ENCODE measurements around the gene MYT1. TPM values are rescaled to one million over a fixed set of nuclear protein-coding genes. Genes with fewer than 3 reads are reported as not detected.

Gene MYT1
- total RNA-seq, 1 donor from 2014 or later = not detected

DNA sequence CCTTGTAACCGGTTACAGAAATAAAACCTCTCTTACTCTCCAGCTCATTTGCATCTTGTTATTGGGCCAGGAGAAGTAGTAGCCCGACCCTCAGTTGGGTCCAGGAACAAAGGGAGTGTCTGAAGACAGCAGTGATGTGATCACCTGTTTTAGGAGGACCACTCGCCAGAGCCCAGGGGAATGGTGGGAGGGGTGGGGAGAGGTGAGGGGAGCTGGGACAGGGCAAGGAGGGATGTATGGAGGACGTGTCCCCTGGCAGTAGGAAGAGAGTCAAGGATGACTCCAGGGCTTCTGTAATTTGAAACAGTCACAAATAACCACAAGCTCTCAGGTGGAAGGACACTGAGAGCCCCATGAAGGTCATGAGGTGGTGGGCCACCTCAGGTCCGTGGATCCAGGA, 89.9 kb downstream of the MYT1 start:
- intact Hi-C loops (cut with DNase I) = no loop called here
- DNase-seq (ENCODE audit: low spot score) = no peak

GRCh38 chr20:64254571-64255360, 90.5 kb downstream of the MYT1 start:
- no peak for DNase-seq (ENCODE audit: low spot score)
- intact Hi-C loops (cut with DNase I) = loop anchor here (5.0 kb wide), 1 partner anchor 1037 kb away; the partner anchor contains the start of gene YTHDF1

GRCh38 chr20:64255361-64256281, 91.4 kb downstream of the MYT1 start, which contains the start of gene PCMTD2:
Gene PCMTD2 (plus strand): TSS chr20:64255748. CDS start chr20:64259966, 4,218 bp downstream.
- intact Hi-C loops (cut with DNase I) = loop anchor here (5.0 kb wide), 1 partner anchor 1038 kb away; the partner anchor contains the start of gene YTHDF1

GRCh38 chr20:64256282-64256935, 92.2 kb downstream of the MYT1 start:
- intact Hi-C loops (cut with DNase I) = loop anchor here (5.0 kb wide), 1 partner anchor 1039 kb away; the partner anchor contains the start of gene YTHDF1
- DNase-seq (ENCODE audit: low spot score) = no peak

More at GRCh38 chr20:64255361-64256281, 91.4 kb downstream of the MYT1 start, which contains the start of gene PCMTD2:
- peak; percentile 91 for DNase-seq (ENCODE audit: low spot score)

DNA sequence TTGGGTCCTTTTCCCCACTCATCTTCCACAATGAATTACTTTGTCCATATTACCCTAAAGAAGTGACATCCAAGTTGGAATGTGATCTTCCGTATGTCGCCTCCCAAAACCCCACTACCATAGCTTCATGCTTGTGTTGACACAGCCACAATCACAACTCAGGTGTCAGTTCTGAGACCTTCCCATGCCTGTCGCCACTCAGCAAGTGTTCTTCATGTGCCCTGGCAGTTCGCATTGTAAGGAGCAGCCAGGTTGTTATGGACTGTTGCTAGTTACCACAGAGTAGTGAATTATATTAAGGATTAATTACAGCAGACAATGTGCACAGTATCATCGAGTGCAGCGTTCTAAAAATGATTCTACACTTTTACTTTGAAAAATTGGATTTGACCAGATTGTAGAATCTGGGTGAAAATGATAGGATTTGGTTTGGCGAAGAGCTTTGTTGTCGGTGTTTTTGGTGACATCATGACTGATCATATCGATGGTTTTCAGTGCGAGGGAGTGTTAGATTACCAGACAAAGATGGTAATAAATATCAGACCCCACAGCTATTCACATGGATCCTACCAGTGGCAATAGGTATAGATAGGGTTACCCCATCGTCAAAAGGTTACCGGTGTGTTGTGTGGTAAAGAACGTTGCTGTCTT, 93.0 kb downstream of the MYT1 start:
- no peak for DNase-seq (ENCODE audit: low spot score)
- intact Hi-C loops (cut with DNase I) = loop anchor here (5.0 kb wide), 1 partner anchor 1040 kb away; the partner anchor contains the start of gene YTHDF1

- intact Hi-C loops (cut with DNase I) = loop anchor here (5.0 kb wide), 1 partner anchor 1041 kb away; the partner anchor contains the start of gene YTHDF1
- no peak for DNase-seq (ENCODE audit: low spot score)
Observed at GRCh38 chr20:64258071-64258823, 94.0 kb downstream of the MYT1 start.

GRCh38 chr20:64260239-64260638, 96.0 kb downstream of the MYT1 start:
- intact Hi-C loops (cut with DNase I) = no loop called here
- no peak for DNase-seq (ENCODE audit: low spot score)

DNA sequence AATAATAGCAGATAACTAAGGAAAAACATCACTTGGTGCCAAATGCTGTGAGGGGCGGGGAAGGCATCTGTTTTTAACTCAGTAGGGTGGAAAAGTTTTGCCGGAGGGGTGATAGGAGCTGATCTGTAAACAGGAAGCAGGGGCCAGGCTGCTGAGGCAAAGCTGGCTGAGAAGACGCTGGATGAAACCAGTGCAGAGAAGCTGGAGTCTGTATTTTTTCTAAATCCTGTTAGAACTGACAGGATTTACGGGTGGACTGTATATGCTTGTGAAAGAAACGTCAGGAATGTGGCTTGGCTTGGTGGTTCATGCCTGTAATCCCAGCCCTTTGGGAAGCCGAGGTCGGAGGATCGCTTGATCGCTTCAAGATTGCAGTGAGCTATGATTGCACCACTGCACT, 96.9 kb downstream of the MYT1 start:
- no peak for DNase-seq (ENCODE audit: low spot score)
- intact Hi-C loops (cut with DNase I) = no loop called here

DNA sequence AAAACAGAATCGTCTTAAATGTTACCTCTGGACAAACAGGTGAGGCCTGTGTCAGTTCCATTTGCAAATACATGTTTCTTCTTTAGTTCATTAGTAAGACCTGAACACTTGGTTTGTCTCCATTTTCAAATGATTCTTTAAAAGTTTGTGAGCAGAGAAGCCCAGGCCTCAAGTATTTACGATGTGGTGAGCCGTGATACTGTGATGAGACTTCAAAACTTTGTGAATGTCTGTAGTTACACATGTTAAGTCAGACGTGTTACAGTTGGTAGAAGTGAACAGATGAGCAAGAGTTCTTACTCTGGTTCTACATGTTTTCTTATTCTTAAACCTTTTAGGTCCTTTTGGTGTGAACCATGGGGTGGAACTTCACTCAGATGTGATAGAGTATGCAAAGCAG, 99.8 kb downstream of the MYT1 start:
- no peak for DNase-seq (ENCODE audit: low spot score)
- intact Hi-C loops (cut with DNase I) = no loop called here

GRCh38 chr20:64265201-64265600, 100.9 kb downstream of the MYT1 start:
- intact Hi-C loops (cut with DNase I) = no loop called here
- no peak for DNase-seq (ENCODE audit: low spot score)

- no peak for DNase-seq (ENCODE audit: low spot score)
- intact Hi-C loops (cut with DNase I) = no loop called here
Observed at GRCh38 chr20:64266988-64267387, 102.7 kb downstream of the MYT1 start.

- no peak for DNase-seq (ENCODE audit: low spot score)
- intact Hi-C loops (cut with DNase I) = no loop called here
Observed at GRCh38 chr20:64268174-64268573, 103.9 kb downstream of the MYT1 start.

- intact Hi-C loops (cut with DNase I) = no loop called here
- DNase-seq (ENCODE audit: low spot score) = no peak
Observed at GRCh38 chr20:64269604-64270411, 105.6 kb downstream of the MYT1 start.

DNA sequence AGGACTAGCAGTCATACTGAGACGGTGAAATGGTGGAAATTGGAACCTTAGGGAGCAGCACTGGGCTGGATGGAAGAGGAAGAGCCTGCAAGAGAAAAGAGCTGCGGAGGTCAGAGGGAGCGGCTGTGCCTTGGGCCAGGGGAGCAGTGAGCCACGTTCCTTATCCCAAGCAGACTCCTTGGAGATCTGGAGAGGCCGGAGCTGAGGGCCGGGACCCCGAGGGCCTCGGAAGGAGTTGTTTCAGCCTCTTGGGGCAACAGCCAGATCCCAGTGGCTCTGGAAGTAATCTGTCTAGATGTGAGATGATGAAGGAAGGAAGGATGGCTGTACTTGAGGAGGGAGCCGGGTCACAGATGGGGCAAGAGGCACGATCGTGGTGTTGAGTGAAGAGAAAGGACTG, 107.4 kb downstream of the MYT1 start:
- intact Hi-C loops (cut with DNase I) = no loop called here
- no peak for DNase-seq (ENCODE audit: low spot score)

- intact Hi-C loops (cut with DNase I) = no loop called here
- no peak for DNase-seq (ENCODE audit: low spot score)
Observed at GRCh38 chr20:64273109-64273508, 108.9 kb downstream of the MYT1 start.

GRCh38 chr20:64276817-64277216, 112.6 kb downstream of the MYT1 start:
- intact Hi-C loops (cut with DNase I) = no loop called here
- DNase-seq (ENCODE audit: low spot score) = no peak

- intact Hi-C loops (cut with DNase I) = no loop called here
- no peak for DNase-seq (ENCODE audit: low spot score)
Observed at GRCh38 chr20:64277571-64278316, 113.5 kb downstream of the MYT1 start.
